ENCODE data around the gene GRWD1. TPM values are rescaled to one million over a fixed set of nuclear protein-coding genes. Genes with fewer than 3 reads are reported as not detected.
A peak's percentile ranks its signal among the peaks of the same experiment; 100 is the strongest.

Gene GRWD1
- total RNA-seq, 1 donor from 2014 or later = 71.4 TPM

DNA sequence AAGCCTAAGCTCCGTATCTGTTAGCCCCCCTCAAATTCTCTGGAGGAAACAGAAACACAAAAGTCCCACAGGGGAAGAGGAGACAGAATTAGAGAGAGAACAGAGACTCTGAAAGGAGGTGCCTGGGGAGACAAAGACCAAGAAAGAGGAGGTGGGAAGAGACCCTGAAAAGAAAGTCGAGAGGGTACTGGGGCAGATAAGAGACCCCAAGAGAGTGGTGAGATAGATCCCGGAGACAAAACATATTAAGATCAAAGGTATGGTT is 915 bp upstream of the GRWD1 start:
- Mint-ChIP-seq H3K36me3 (ENCODE audit: low read depth) (peaks cover 39% of the 10 kb centered on the region), H3K4me3 (peak overlapping the region; percentile 96), H3K27me3 (peaks cover 19% of the 10 kb centered on the region), H3K27ac (peak overlapping the region; percentile 95), H3K4me1 (peaks cover 35% of the 10 kb centered on the region), H3K9me3 (no peaks in the 10 kb centered on the region)
- DNase-seq (no peak), ATAC-seq (ENCODE audit: low read depth) (no peak)
- intact Hi-C loops (cut with micrococcal nuclease) = loop anchor here (1.0 kb wide), 8 partner anchors 24 to 174 kb away; partner anchors contain the start of genes CYTH2, KDELR1, RPL18 and SPHK2
- ChIA-PET POLR2A (interaction anchor here (1.0 to 2.2 kb wide), 4 partner anchors 45 to 123 kb away, joined by 3 to 7 read pairs (median 4); partner anchors contain the start of genes SYNGR4 and TMEM143), CTCF (interaction anchor here (0.8 to 2.0 kb wide), 4 partner anchors 45 to 139 kb away, joined by 3 to 7 read pairs (median 4); partner anchors contain the start of gene KDELR1)
- TF ChIP-seq, protein P1, sequence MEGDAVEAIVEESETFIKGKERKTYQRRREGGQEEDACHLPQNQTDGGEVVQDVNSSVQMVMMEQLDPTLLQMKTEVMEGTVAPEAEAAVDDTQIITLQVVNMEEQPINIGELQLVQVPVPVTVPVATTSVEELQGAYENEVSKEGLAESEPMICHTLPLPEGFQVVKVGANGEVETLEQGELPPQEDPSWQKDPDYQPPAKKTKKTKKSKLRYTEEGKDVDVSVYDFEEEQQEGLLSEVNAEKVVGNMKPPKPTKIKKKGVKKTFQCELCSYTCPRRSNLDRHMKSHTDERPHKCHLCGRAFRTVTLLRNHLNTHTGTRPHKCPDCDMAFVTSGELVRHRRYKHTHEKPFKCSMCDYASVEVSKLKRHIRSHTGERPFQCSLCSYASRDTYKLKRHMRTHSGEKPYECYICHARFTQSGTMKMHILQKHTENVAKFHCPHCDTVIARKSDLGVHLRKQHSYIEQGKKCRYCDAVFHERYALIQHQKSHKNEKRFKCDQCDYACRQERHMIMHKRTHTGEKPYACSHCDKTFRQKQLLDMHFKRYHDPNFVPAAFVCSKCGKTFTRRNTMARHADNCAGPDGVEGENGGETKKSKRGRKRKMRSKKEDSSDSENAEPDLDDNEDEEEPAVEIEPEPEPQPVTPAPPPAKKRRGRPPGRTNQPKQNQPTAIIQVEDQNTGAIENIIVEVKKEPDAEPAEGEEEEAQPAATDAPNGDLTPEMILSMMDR (IDR thresholded peaks at IDR 0.05) = no peak

DNA sequence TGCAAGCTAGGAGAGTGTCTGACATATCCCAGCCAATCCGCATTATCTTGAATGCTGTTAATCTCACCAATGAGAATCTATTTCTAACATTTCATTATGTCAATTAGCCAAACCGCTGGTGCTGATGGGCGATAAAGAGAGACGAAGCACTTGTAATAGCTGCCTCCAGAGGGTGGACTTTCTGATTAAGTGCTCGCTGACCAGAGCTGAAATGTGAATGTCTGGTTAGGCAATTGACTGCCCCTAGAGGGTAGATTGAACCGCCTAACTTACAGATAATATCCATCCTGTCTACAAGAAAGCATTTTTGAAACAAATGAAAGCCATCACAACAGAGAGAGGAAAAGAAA is 552 bp upstream of the GRWD1 start:
- H3K27me3 Mint-ChIP-seq = peaks cover 19% of the 10 kb centered on the region
- no peaks in the 10 kb centered on the region for H3K9me3 Mint-ChIP-seq
- TF ChIP-seq, protein P1 (IDR thresholded peaks at IDR 0.05) = no peak
- peaks cover 35% of the 10 kb centered on the region for H3K4me1 Mint-ChIP-seq
- DNase-seq = no peak
- intact Hi-C loops (cut with micrococcal nuclease) = loop anchor here (1.0 kb wide), 8 partner anchors 24 to 174 kb away; partner anchors contain the start of genes CYTH2, KDELR1, RPL18 and SPHK2
- peak; percentile 37 for ATAC-seq (ENCODE audit: low read depth)
- peak overlapping the region; percentile 95 for H3K27ac Mint-ChIP-seq
- CTCF ChIA-PET = interaction anchor here (0.8 to 2.0 kb wide), 5 partner anchors 44 to 174 kb away, joined by 3 to 7 read pairs (median 4); partner anchors contain the start of genes KDELR1 and SPHK2
- H3K36me3 Mint-ChIP-seq (ENCODE audit: low read depth) = peaks cover 41% of the 10 kb centered on the region
- POLR2A ChIA-PET = interaction anchor here (0.6 to 2.2 kb wide), 7 partner anchors 25 to 204 kb away, joined by 3 to 7 read pairs (median 4); partner anchors contain the start of genes GRIN2D, SYNGR4 and TMEM143
- H3K4me3 Mint-ChIP-seq = peak overlapping the region; percentile 96

DNA sequence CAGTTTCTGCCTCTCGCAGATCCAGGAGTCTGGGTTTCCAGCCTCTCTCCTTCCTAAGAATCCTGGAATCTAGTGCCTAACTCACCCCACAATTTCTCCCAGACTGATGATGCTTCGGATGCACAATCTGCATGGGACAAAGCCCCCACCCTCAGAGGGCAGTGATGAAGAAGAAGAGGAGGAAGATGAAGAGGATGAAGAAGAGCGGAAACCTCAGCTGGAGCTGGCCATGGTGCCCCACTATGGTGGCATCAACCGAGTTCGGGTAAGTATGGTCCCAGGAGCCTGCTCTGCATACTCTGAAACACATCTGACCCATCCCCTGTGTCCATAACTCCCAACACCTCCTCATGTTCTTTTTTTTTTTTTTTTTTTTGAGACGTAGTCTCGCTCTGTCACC is 796 bp downstream of the GRWD1 start:
- Mint-ChIP-seq H3K27ac (peak overlapping the region; percentile 95), H3K9me3 (no peaks in the 10 kb centered on the region), H3K27me3 (peaks cover 15% of the 10 kb centered on the region), H3K36me3 (ENCODE audit: low read depth) (peaks cover 55% of the 10 kb centered on the region), H3K4me1 (peaks cover 35% of the 10 kb centered on the region), H3K4me3 (peak overlapping the region; percentile 96)
- ATAC-seq (ENCODE audit: low read depth) (no peak), DNase-seq (no peak)
- TF ChIP-seq, protein P1 (IDR thresholded peaks at IDR 0.05) = no peak
- CTCF ChIA-PET = interaction anchor here (1.9 to 2.0 kb wide), 2 partner anchors 43 to 112 kb away, joined by 4 to 5 read pairs; no protein-coding TSS in a partner anchor
- intact Hi-C loops (cut with micrococcal nuclease) = no loop called here
- POLR2A ChIA-PET = interaction anchor here (0.6 to 2.2 kb wide), 7 partner anchors 14 to 1006 kb away, joined by 3 to 7 read pairs (median 3); partner anchors contain the start of genes GRIN2D, KDELR1, SYNGR4 and TMEM143

DNA sequence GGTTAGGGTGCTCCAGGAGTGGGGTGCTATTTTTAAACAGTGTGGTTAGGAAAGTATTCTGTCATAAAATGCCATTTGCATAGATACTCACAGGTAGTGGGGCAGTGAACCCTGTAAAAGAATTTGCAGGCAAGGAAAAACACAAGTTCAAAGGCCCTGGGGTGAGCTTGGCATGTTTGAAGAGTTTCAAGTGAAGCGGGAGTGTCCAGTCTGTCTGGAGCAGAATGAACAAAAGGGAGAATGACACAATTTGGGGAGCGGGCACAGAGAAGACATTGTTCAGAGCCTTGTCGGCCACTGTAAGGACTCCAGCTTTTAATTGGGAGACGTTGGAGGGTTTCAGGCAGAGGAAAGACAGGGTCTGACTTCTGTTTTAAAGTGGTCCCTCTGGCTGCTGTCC is 2.8 kb downstream of the GRWD1 start:
- ChIA-PET CTCF (interaction anchor here (1.4 kb wide), 1 partner anchor 54 kb away, joined by 3 read pairs; no protein-coding TSS in a partner anchor), POLR2A (interaction anchor here (0.5 kb wide), 3 partner anchors 40 to 1135 kb away, joined by 4 read pairs; no protein-coding TSS in a partner anchor)
- intact Hi-C loops (cut with micrococcal nuclease) = no loop called here
- peaks cover 7% of the 10 kb centered on the region for H3K27me3 Mint-ChIP-seq
- no peak for ATAC-seq (ENCODE audit: low read depth)
- H3K27ac Mint-ChIP-seq = no peak overlapping the region
- peaks cover 73% of the 10 kb centered on the region for H3K36me3 Mint-ChIP-seq (ENCODE audit: low read depth)
- peaks cover 31% of the 10 kb centered on the region for H3K4me1 Mint-ChIP-seq
- TF ChIP-seq, protein P1 (IDR thresholded peaks at IDR 0.05) = no peak
- no peak overlapping the region for H3K4me3 Mint-ChIP-seq
- no peaks in the 10 kb centered on the region for H3K9me3 Mint-ChIP-seq
- no peak for DNase-seq

DNA sequence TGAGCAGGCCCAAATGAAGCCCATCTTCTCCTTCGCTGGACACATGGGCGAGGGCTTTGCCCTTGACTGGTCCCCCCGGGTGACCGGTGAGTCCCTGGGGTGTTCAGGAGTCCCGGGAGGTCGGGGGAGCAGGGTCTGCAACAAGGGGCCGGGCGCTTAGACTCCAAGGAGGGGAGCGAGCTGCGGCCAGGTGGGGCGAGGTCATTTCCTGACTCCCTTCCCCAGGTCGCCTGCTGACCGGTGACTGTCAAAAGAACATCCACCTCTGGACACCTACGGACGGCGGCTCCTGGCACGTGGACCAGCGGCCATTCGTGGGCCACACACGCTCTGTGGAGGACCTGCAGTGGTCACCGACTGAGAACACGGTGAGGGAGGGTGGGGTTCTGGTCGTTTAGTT is 4.7 kb downstream of the GRWD1 start:
- Mint-ChIP-seq H3K27ac (no peak overlapping the region), H3K9me3 (no peaks in the 10 kb centered on the region), H3K36me3 (ENCODE audit: low read depth) (peaks cover 88% of the 10 kb centered on the region), H3K27me3 (no peaks in the 10 kb centered on the region), H3K4me1 (peaks cover 24% of the 10 kb centered on the region), H3K4me3 (no peak overlapping the region)
- no peak for ATAC-seq (ENCODE audit: low read depth)
- ChIA-PET POLR2A (no interaction called here), CTCF (no interaction called here)
- no peak for DNase-seq
- TF ChIP-seq, protein P1 (IDR thresholded peaks at IDR 0.05) = no peak
- intact Hi-C loops (cut with micrococcal nuclease) = no loop called here
